HepG2 (cell line): ENCODE data around the gene CMIP. TPM values are rescaled to one million over a fixed set of nuclear protein-coding genes. Genes with fewer than 3 reads are reported as not detected.

Experiments
- BCL6 ChIP-seq: IDR thresholded peaks from 2 replicates; pipeline ENCODE4 v1.6.1; 2016; ENCODE audit warnings: missing genetic modification reagents, missing compliant biosample characterization
- GATAD2A ChIP-seq: IDR thresholded peaks from 2 replicates; pipeline ENCODE4 v1.6.1; 2016
- HNF4G ChIP-seq, 2 experiments: sonication (generic) in 1 of 2; formaldehyde crosslinking in 1 of 2; IDR thresholded peaks; 2 replicates each; pipeline versions ENCODE4 v1.4.0 to v1.6.1; 2011 to 2020; ENCODE audit warnings: borderline replicate concordance in 2 of 2, low read depth in 2 of 2, mild to moderate bottlenecking in 2 of 2, low read length in 1 of 2, missing genetic modification reagents in 1 of 2, moderate library complexity in 1 of 2
- MED8 ChIP-seq: sonication (generic); formaldehyde crosslinking; IDR thresholded peaks from 2 replicates; pipeline ENCODE4 v1.8.1; 2023; ENCODE audit warnings: mild to moderate bottlenecking, missing genetic modification reagents; ENCODE audit not compliant: insufficient replicate concordance
- NR3C1 ChIP-seq: sonication (generic); formaldehyde crosslinking; IDR thresholded peaks from 2 replicates; pipeline ENCODE4 v1.4.0; 2020; ENCODE audit warnings: missing genetic modification reagents
- RARA ChIP-seq: IDR thresholded peaks from 2 replicates; pipeline ENCODE4 v1.6.1; 2016; ENCODE audit warnings: missing genetic modification reagents, missing compliant biosample characterization
- REPIN1 ChIP-seq: sonication (generic); formaldehyde crosslinking; IDR thresholded peaks from 2 replicates; pipeline ENCODE4 v1.8.0; 2022; ENCODE audit warnings: missing genetic modification reagents, low read depth, mild to moderate bottlenecking, borderline replicate concordance
- RXRA ChIP-seq: sonication (generic); formaldehyde crosslinking; IDR thresholded peaks from 2 replicates; pipeline ENCODE4 v1.5.1; 2020; ENCODE audit warnings: missing genetic modification reagents
- SOX5 ChIP-seq: IDR thresholded peaks from 2 replicates; pipeline ENCODE4 v1.6.1; 2016; ENCODE audit warnings: borderline replicate concordance
- THAP11 ChIP-seq: IDR thresholded peaks from 2 replicates; pipeline ENCODE4 v1.6.1; 2016; ENCODE audit warnings: missing biosample characterization, missing genetic modification reagents
- XRCC5 ChIP-seq: fragments of 200-400 bp; formaldehyde crosslinking; optimal IDR thresholded peaks from 2 replicates; pipeline ENCODE3; 2017; ENCODE audit warnings: mild to moderate bottlenecking, low read length
- ZBTB21 ChIP-seq: sonication (generic); formaldehyde crosslinking; IDR thresholded peaks from 2 replicates; pipeline ENCODE4 v1.4.0; 2020; ENCODE audit warnings: missing genetic modification reagents
- ZBTB33 ChIP-seq: sonication (generic); formaldehyde crosslinking; IDR thresholded peaks from 2 replicates; pipeline ENCODE4 v1.4.0; 2020; ENCODE audit warnings: missing genetic modification reagents
- ZNF292 ChIP-seq: sonication (generic); formaldehyde crosslinking; IDR thresholded peaks from 2 replicates; pipeline ENCODE4 v1.8.1; 2022; ENCODE audit warnings: mild to moderate bottlenecking, low read depth, missing genetic modification reagents, borderline replicate concordance
- ZNF331 ChIP-seq: sonication (generic); formaldehyde crosslinking; IDR thresholded peaks from 2 replicates; pipeline ENCODE4 v1.4.0; 2020; ENCODE audit warnings: missing genetic modification reagents
- ZNF577 ChIP-seq: sonication (generic); formaldehyde crosslinking; IDR thresholded peaks from 2 replicates; pipeline ENCODE4 v1.4.0; 2020; ENCODE audit warnings: mild to moderate bottlenecking, low read depth, missing genetic modification reagents, borderline replicate concordance
- ZSCAN29 ChIP-seq: sonication (generic); formaldehyde crosslinking; conservative IDR thresholded peaks from 2 replicates; pipeline ENCODE4 v1.4.0; 2020; ENCODE audit warnings: mild to moderate bottlenecking, missing genetic modification reagents
- polyA plus RNA-seq, 8 experiments: library from polyadenylated mRNA; depleted of rRNA in 3 of 8; stranded (reverse) in 7 of 8; unstranded in 1 of 8; fragments of >200 nt; fragmentation: Illumina TruSeq in 4 of 8; extraction: Trizol in 4 of 8; gene quantifications; 2 replicates each; pipeline versions ENCODE4 v1.2.1 to v1.2.3, GENCODE V29; 2011 to 2016; ENCODE audit warnings: low read depth in 4 of 8, missing spikeins in 1 of 8, mixed read lengths in 1 of 8; ENCODE audit not compliant: insufficient read depth in 1 of 8
- total RNA-seq, 5 experiments: library from RNA; depleted of rRNA; stranded (reverse); fragments of >200 nt; fragmentation: Illumina TruSeq; extraction: Trizol; gene quantifications; 2 replicates each; pipeline ENCODE4 v1.2.3, GENCODE V29; 2016; ENCODE audit warnings: low read depth in 1 of 5
- TF ChIP-seq, protein P1 (sequence below): sonication (generic); formaldehyde crosslinking; conservative IDR thresholded peaks from 2 replicates; pipeline ENCODE4 v1.4.0; 2020; ENCODE audit warnings: missing genetic modification reagents
- TF ChIP-seq, protein P2 (sequence below): sonication (generic); formaldehyde crosslinking; IDR thresholded peaks from 2 replicates; pipeline ENCODE4 v1.8.0; 2023; ENCODE audit warnings: mild to moderate bottlenecking, missing genetic modification reagents
- TF ChIP-seq, protein P3 (sequence below): sonication (generic); formaldehyde crosslinking; IDR thresholded peaks from 2 replicates; pipeline ENCODE4 v1.4.0; 2020; ENCODE audit warnings: missing genetic modification reagents, borderline replicate concordance
- TF ChIP-seq, protein P4 (sequence below): sonication (generic); formaldehyde crosslinking; IDR thresholded peaks from 2 replicates; pipeline ENCODE4 v1.4.0; 2020; ENCODE audit warnings: missing genetic modification reagents

Gene CMIP
- total and polyA plus RNA-seq, 2 of the 13 experiments (the other 11 are each of a cell fraction or from before 2014, with no cell fraction given): 10.9 to 18.1 TPM

DNA sequence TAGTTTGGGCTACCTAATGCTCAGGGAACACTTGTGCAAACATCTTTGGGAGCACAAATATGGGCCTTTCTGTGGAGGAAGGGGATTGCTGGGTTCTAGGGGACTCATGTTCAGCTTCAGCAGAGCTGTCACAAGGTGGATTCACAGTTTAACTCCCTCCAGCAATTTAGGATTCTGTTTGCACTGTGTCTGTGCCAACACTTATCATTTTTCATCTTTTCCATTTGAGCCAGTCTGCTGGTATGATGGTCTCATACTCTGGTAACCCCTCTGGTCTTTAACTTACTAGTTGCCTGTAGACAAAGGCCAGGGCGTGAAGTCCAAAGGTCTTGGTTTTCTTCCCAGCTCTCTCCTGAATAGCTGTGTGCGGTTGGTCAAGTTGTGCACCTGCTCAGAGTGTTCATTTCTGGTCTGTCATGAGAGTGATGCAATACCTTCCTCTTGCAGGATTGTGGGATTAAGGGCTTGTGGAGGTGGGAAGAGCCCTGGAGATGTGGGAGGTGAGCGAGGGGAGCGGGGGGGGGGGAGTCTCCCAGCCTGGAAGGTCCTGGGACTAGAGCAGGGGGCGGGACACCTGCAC lies 152.6 kb downstream of the CMIP start (continued):
- TF ChIP-seq ZBTB33 (CRISPR knock-in tag): peak; percentile 87
- TF ChIP-seq, protein P1, sequence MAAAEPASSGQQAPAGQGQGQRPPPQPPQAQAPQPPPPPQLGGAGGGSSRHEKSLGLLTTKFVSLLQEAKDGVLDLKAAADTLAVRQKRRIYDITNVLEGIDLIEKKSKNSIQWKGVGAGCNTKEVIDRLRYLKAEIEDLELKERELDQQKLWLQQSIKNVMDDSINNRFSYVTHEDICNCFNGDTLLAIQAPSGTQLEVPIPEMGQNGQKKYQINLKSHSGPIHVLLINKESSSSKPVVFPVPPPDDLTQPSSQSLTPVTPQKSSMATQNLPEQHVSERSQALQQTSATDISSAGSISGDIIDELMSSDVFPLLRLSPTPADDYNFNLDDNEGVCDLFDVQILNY (CRISPR knock-in tag): no peak
- TF ChIP-seq MED8 (CRISPR knock-in tag): no peak
- TF ChIP-seq XRCC5: peak; percentile 44
- TF ChIP-seq, protein P2, sequence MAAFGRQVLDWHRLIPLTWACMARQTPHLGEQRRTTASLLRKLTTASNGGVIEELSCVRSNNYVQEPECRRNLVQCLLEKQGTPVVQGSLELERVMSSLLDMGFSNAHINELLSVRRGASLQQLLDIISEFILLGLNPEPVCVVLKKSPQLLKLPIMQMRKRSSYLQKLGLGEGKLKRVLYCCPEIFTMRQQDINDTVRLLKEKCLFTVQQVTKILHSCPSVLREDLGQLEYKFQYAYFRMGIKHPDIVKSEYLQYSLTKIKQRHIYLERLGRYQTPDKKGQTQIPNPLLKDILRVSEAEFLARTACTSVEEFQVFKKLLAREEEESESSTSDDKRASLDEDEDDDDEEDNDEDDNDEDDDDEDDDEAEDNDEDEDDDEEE (CRISPR knock-in tag): no peak
- 0 out of 2 replicates have a peak, but pooled peaks have one; percentile 24 for TF ChIP-seq ZBTB21
- TF ChIP-seq ZNF577 (CRISPR knock-in tag): no peak
- TF ChIP-seq ZNF292 (CRISPR knock-in tag): peak; percentile 30; the same call in 1 of the 2 replicates
- TF ChIP-seq HNF4G (IDR thresholded peaks at IDR 0.05; ENCODE audit: borderline replicate concordance, low read depth, low read length): peak; percentile 84
- TF ChIP-seq HNF4G (CRISPR knock-in tag; IDR thresholded peaks at IDR 0.05; ENCODE audit: borderline replicate concordance, low read depth): peak; percentile 81; the same call in 1 of the 2 replicates
- TF ChIP-seq GATAD2A: peak; percentile 83
- 0 out of 2 replicates have a peak, but pooled peaks have one; percentile 31 for TF ChIP-seq THAP11 (CRISPR knock-in tag)
- peak; percentile 43; the same call in 1 of the 2 replicates for TF ChIP-seq REPIN1 (CRISPR knock-in tag)
- TF ChIP-seq BCL6 (CRISPR knock-in tag): peak; percentile 25; the same call in 1 of the 2 replicates
- peak; percentile 56; the same call in 1 of the 2 replicates for TF ChIP-seq SOX5 (CRISPR knock-in tag)
- no peak for TF ChIP-seq ZSCAN29 (CRISPR knock-in tag)
- TF ChIP-seq RXRA (CRISPR knock-in tag): no peak
- no peak for TF ChIP-seq NR3C1 (CRISPR knock-in tag)
- TF ChIP-seq, protein P3, sequence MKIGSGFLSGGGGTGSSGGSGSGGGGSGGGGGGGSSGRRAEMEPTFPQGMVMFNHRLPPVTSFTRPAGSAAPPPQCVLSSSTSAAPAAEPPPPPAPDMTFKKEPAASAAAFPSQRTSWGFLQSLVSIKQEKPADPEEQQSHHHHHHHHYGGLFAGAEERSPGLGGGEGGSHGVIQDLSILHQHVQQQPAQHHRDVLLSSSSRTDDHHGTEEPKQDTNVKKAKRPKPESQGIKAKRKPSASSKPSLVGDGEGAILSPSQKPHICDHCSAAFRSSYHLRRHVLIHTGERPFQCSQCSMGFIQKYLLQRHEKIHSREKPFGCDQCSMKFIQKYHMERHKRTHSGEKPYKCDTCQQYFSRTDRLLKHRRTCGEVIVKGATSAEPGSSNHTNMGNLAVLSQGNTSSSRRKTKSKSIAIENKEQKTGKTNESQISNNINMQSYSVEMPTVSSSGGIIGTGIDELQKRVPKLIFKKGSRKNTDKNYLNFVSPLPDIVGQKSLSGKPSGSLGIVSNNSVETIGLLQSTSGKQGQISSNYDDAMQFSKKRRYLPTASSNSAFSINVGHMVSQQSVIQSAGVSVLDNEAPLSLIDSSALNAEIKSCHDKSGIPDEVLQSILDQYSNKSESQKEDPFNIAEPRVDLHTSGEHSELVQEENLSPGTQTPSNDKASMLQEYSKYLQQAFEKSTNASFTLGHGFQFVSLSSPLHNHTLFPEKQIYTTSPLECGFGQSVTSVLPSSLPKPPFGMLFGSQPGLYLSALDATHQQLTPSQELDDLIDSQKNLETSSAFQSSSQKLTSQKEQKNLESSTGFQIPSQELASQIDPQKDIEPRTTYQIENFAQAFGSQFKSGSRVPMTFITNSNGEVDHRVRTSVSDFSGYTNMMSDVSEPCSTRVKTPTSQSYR (CRISPR knock-in tag): 0 out of 2 replicates have a peak, but pooled peaks have one; percentile 5
- 0 out of 2 replicates have a peak, but pooled peaks have one; percentile 51 for TF ChIP-seq ZNF331
- TF ChIP-seq, protein P4, sequence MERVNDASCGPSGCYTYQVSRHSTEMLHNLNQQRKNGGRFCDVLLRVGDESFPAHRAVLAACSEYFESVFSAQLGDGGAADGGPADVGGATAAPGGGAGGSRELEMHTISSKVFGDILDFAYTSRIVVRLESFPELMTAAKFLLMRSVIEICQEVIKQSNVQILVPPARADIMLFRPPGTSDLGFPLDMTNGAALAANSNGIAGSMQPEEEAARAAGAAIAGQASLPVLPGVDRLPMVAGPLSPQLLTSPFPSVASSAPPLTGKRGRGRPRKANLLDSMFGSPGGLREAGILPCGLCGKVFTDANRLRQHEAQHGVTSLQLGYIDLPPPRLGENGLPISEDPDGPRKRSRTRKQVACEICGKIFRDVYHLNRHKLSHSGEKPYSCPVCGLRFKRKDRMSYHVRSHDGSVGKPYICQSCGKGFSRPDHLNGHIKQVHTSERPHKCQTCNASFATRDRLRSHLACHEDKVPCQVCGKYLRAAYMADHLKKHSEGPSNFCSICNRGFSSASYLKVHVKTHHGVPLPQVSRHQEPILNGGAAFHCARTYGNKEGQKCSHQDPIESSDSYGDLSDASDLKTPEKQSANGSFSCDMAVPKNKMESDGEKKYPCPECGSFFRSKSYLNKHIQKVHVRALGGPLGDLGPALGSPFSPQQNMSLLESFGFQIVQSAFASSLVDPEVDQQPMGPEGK (CRISPR knock-in tag): peak; percentile 32; the same call in 1 of the 2 replicates
- peak; percentile 52 for TF ChIP-seq RARA (CRISPR knock-in tag)
